OCI-M2 (cell line): ENCODE results near the gene LRRC8E.

Source experiments
- DNase-seq: peaks from one replicate; lab custom pipeline; 2025; ENCODE audit not compliant: unreplicated experiment; lab: John Stamatoyannopoulos, UW

Gene LRRC8E

GRCh38 chr19:7918615-7919421, 30.5 kb downstream of the LRRC8E start:
- DNase-seq, result no peak

GRCh38 chr19:7919610-7920518, 31.6 kb downstream of the LRRC8E start, which contains the start of gene SNAPC2:
Gene SNAPC2 (plus strand): TSS chr19:7920338. CDS start chr19:7920367, 29 bp downstream.
- no peak for DNase-seq

- peak; percentile 91 for DNase-seq
These were observed 32.4 kb downstream of the LRRC8E start for GRCh38 chr19:7920519-7921301.

- no peak for DNase-seq
These were observed 33.1 kb downstream of the LRRC8E start for GRCh38 chr19:7921302-7921966.

- no peak for DNase-seq
These were observed 33.9 kb downstream of the LRRC8E start for GRCh38 chr19:7921967-7922835.

GRCh38 chr19:7922836-7923195, 34.5 kb downstream of the LRRC8E start:
- no peak for DNase-seq

- DNase-seq, result no peak
These were observed 35.2 kb downstream of the LRRC8E start for GRCh38 chr19:7923295-7924191.

- no peak for DNase-seq
These were observed 35.9 kb downstream of the LRRC8E start for GRCh38 chr19:7924241-7924640.

GRCh38 chr19:7924651-7925170, 36.4 kb downstream of the LRRC8E start:
- no peak for DNase-seq

- no peak for DNase-seq
These were observed 37.0 kb downstream of the LRRC8E start for GRCh38 chr19:7925171-7925851.

- no peak for DNase-seq
These were observed 37.9 kb downstream of the LRRC8E start, which contains the start of gene CTXN1 for GRCh38 chr19:7926021-7926726. Gene CTXN1 (minus strand): TSS chr19:7926135. CDS start chr19:7925538, 597 bp downstream.

- DNase-seq, result no peak
These were observed 38.7 kb downstream of the LRRC8E start for GRCh38 chr19:7926727-7927604.

- DNase-seq, result no peak
These were observed 39.5 kb downstream of the LRRC8E start for GRCh38 chr19:7927605-7928333.

- no peak for DNase-seq
These were observed 40.0 kb downstream of the LRRC8E start for GRCh38 chr19:7928334-7928706.
